ENCODE data around the gene NCOA3.

Gene NCOA3

GRCh38 chr20:47529840-47530239 is 28.2 kb downstream of the NCOA3 start:
- no peak overlapping the region for H3K4me3 ChIP-seq (replicated peaks; ENCODE audit: low read depth, low read length)
- H3K36me3 ChIP-seq (ENCODE audit: control insufficient read depth, insufficient read depth, low read length) = peaks cover 4% of the 10 kb centered on the region
- TF ChIP-seq CTCF (IDR thresholded peaks at IDR 0.05; ENCODE audit: insufficient read depth, low read length, poor library complexity, severe bottlenecking) = no peak
- H3K27me3 ChIP-seq (replicated peaks; ENCODE audit: control insufficient read depth, insufficient read depth, low read length) = no peaks in the 10 kb centered on the region
- no peak for DNase-seq (ENCODE audit: extremely low read depth, insufficient read length)

GRCh38 chr20:47531458-47531857 is 29.8 kb downstream of the NCOA3 start:
- Histone ChIP-seq H3K36me3 (ENCODE audit: control insufficient read depth, insufficient read depth, low read length) (peaks cover 7% of the 10 kb centered on the region), H3K27me3 (replicated peaks; ENCODE audit: control insufficient read depth, insufficient read depth, low read length) (no peaks in the 10 kb centered on the region), H3K4me3 (replicated peaks; ENCODE audit: low read depth, low read length) (no peak overlapping the region)
- no peak for TF ChIP-seq CTCF (IDR thresholded peaks at IDR 0.05; ENCODE audit: insufficient read depth, low read length, poor library complexity, severe bottlenecking)
- no peak for DNase-seq (ENCODE audit: extremely low read depth, insufficient read length)

GRCh38 chr20:47532002-47532401 is 30.3 kb downstream of the NCOA3 start:
- DNase-seq (ENCODE audit: extremely low read depth, insufficient read length) = no peak
- Histone ChIP-seq H3K27me3 (replicated peaks; ENCODE audit: control insufficient read depth, insufficient read depth, low read length) (no peaks in the 10 kb centered on the region), H3K36me3 (ENCODE audit: control insufficient read depth, insufficient read depth, low read length) (peaks cover 7% of the 10 kb centered on the region), H3K4me3 (replicated peaks; ENCODE audit: low read depth, low read length) (no peak overlapping the region)
- TF ChIP-seq CTCF (IDR thresholded peaks at IDR 0.05; ENCODE audit: insufficient read depth, low read length, poor library complexity, severe bottlenecking) = no peak

- no peak overlapping the region for H3K4me3 ChIP-seq (replicated peaks; ENCODE audit: low read depth, low read length)
- no peak for DNase-seq (ENCODE audit: extremely low read depth, insufficient read length)
- no peak for TF ChIP-seq CTCF (IDR thresholded peaks at IDR 0.05; ENCODE audit: insufficient read depth, low read length, poor library complexity, severe bottlenecking)
- no peaks in the 10 kb centered on the region for H3K27me3 ChIP-seq (replicated peaks; ENCODE audit: control insufficient read depth, insufficient read depth, low read length)
- H3K36me3 ChIP-seq (ENCODE audit: control insufficient read depth, insufficient read depth, low read length) = peaks cover 7% of the 10 kb centered on the region
Measured at GRCh38 chr20:47533518-47534062, 31.9 kb downstream of the NCOA3 start.

- no peak for TF ChIP-seq CTCF (IDR thresholded peaks at IDR 0.05; ENCODE audit: insufficient read depth, low read length, poor library complexity, severe bottlenecking)
- Histone ChIP-seq H3K4me3 (replicated peaks; ENCODE audit: low read depth, low read length) (no peak overlapping the region), H3K27me3 (replicated peaks; ENCODE audit: control insufficient read depth, insufficient read depth, low read length) (no peaks in the 10 kb centered on the region), H3K36me3 (ENCODE audit: control insufficient read depth, insufficient read depth, low read length) (peaks cover 7% of the 10 kb centered on the region)
- DNase-seq (ENCODE audit: extremely low read depth, insufficient read length) = no peak
Measured at GRCh38 chr20:47534405-47534804, 32.7 kb downstream of the NCOA3 start.

GRCh38 chr20:47535088-47535487 is 33.4 kb downstream of the NCOA3 start:
- Histone ChIP-seq H3K27me3 (replicated peaks; ENCODE audit: control insufficient read depth, insufficient read depth, low read length) (no peaks in the 10 kb centered on the region), H3K4me3 (replicated peaks; ENCODE audit: low read depth, low read length) (no peak overlapping the region), H3K36me3 (ENCODE audit: control insufficient read depth, insufficient read depth, low read length) (peaks cover 7% of the 10 kb centered on the region)
- DNase-seq (ENCODE audit: extremely low read depth, insufficient read length) = no peak
- peak; percentile 29 for TF ChIP-seq CTCF (IDR thresholded peaks at IDR 0.05; ENCODE audit: insufficient read depth, low read length, poor library complexity, severe bottlenecking)
